SK-N-SH treated with all-trans-retinoic acid at 6 μM for 48 hours (cell line): ENCODE measurements around the gene CEP164.

Experiments used
- BACH2 ChIP-seq: fragments of 250-450 bp; sonication (Bioruptor Pico); IDR thresholded peaks from 2 replicates; pipeline ENCODE4 v1.9.0; 2021; ENCODE audit warnings: mild to moderate bottlenecking, borderline replicate concordance
- GLIS3 ChIP-seq: fragments of 250-450 bp; sonication (Bioruptor Pico); IDR thresholded peaks from 2 replicates; pipeline ENCODE4 v1.5.0; 2020; ENCODE audit warnings: mild to moderate bottlenecking, moderate library complexity
- OSR1 ChIP-seq: fragments of 250-450 bp; sonication (Bioruptor Pico); IDR thresholded peaks from 2 replicates; pipeline ENCODE4 v1.8.0; 2022; ENCODE audit warnings: moderate library complexity, mild to moderate bottlenecking, inconsistent platforms
- ZFP3 ChIP-seq: fragments of 250-450 bp; sonication (Bioruptor Pico); IDR thresholded peaks from 2 replicates; pipeline ENCODE4 v1.5.0; 2020; ENCODE audit warnings: mild to moderate bottlenecking, moderate library complexity
- ZNF565 ChIP-seq: fragments of 450-650 bp; formaldehyde crosslinking; conservative IDR thresholded peaks from 2 replicates; pipeline ENCODE4 v1.5.0; 2020; ENCODE audit warnings: low read depth, mild to moderate bottlenecking, moderate library complexity
- ZNF70 ChIP-seq: fragments of 450-650 bp; formaldehyde crosslinking; IDR thresholded peaks from 2 replicates; pipeline ENCODE4 v1.5.0; 2020; ENCODE audit warnings: mild to moderate bottlenecking, moderate library complexity
- TF ChIP-seq, protein P1 (sequence below): fragments of 250-450 bp; sonication (Bioruptor Pico); IDR thresholded peaks from 2 replicates; pipeline ENCODE4 v1.8.0; 2020; ENCODE audit warnings: mild to moderate bottlenecking, moderate library complexity, borderline replicate concordance

- TF ChIP-seq ZNF565 (CRISPR knock-in tag) (no peak), BACH2 (CRISPR knock-in tag) (no peak), ZNF70 (no peak), ZFP3 (no peak), GLIS3 (no peak), OSR1 (CRISPR knock-in tag) (no peak)
- TF ChIP-seq, protein P1, sequence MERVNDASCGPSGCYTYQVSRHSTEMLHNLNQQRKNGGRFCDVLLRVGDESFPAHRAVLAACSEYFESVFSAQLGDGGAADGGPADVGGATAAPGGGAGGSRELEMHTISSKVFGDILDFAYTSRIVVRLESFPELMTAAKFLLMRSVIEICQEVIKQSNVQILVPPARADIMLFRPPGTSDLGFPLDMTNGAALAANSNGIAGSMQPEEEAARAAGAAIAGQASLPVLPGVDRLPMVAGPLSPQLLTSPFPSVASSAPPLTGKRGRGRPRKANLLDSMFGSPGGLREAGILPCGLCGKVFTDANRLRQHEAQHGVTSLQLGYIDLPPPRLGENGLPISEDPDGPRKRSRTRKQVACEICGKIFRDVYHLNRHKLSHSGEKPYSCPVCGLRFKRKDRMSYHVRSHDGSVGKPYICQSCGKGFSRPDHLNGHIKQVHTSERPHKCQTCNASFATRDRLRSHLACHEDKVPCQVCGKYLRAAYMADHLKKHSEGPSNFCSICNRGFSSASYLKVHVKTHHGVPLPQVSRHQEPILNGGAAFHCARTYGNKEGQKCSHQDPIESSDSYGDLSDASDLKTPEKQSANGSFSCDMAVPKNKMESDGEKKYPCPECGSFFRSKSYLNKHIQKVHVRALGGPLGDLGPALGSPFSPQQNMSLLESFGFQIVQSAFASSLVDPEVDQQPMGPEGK (CRISPR knock-in tag) = no peak
Observed at GRCh38 chr11:117420598-117420997, 92.9 kb downstream of the CEP164 start.
